HG03159 (cell line): Measurements from ENCODE around the gene GPAT3.
"Not testable (repeated sequence)": the region's sequence is repeated elsewhere in the genome, so short reads cannot be mapped to it uniquely, and the experiment has no call there.

Experiments used
- ATAC-seq: cut with Tn5 transposase; IDR thresholded peaks from one replicate; pipeline ENCODE4 v1.9.1; 2021; ENCODE audit warnings: mild to moderate bottlenecking, moderate library complexity; ENCODE audit not compliant: unreplicated experiment

GPAT3 gene

GRCh38 chr4:83535520-83536361 is at the start of gene GPAT3:
Gene GPAT3 (plus strand): TSS chr4:83536108. CDS start chr4:83536623, 515 bp downstream.
- peak; percentile 60 for ATAC-seq

- no peak for ATAC-seq
Measured at GRCh38 chr4:83486457-83487129, 49.3 kb upstream of the GPAT3 start.

DNA sequence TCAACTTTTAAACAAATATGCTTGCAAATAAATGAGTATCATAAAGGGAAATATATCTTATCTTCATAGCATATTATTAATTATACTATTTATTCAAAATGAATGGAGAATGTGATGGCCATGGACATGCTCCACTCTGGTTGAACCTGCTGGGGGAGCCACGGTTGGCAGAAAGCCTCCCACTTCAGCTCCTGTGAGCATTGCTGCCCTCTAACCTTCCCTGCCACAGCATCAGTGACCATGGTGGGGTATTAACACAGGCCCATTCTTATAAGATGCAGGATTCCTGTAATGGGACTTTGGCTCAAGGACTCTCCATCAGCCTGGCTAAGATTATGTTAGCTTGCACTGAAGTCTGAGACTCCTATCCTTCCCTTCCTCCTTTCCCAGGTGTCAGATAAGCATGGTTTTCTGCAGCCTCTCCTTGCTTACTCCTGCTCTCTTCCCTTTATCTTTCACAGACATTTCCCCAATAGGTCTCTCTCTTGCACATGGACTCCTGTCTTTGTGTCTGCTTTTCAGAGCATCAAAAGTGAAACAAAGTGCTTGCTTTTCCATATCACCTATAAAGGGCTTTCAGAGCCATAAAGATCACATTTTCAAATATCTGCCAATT is 46.1 kb upstream of the GPAT3 start:
- no peak for ATAC-seq

- ATAC-seq = peak; percentile 78
Measured at GRCh38 chr4:83490876-83491450, 44.9 kb upstream of the GPAT3 start.

DNA sequence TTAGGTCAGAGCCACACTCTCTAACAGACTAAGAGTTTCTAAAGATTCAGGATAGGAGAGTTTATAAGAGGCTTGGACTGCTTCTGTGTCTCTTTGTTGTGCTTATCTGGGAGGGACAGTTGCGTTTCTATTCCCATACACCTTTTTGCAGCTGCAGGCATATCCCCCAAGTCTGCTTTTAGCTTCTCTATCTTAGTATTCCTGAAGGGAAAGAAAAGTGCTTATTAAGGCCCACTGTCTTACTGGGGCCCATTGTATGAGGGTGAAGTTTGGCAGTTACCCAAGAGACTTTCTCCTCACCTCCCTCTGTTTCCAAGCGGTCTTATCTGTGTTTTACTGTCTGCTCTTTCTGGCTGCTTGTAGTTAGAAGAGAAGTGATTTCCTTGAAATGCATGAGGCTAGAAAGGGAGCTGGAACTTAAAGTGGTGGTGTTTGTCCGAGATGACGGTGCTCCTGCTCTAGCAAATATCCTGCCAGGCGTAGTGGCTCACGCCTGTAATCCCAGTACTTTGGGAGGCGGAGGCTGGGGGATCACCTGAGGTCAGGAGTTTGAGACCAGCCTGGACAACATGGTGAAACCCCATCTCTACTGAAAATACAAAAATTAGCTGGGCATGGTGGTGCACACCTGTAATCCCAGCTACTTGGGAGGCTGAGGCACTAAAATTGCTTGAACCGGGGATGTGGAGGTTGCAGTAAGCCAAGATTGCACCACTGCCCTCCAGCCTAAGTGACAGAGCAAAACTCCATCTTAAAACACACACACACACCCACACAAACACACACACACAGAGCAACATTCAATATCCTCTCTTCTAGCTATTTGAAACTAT is 39.6 kb upstream of the GPAT3 start:
- not testable (repeated sequence) for ATAC-seq

GRCh38 chr4:83498187-83498586 is 37.7 kb upstream of the GPAT3 start:
- ATAC-seq = no peak

DNA sequence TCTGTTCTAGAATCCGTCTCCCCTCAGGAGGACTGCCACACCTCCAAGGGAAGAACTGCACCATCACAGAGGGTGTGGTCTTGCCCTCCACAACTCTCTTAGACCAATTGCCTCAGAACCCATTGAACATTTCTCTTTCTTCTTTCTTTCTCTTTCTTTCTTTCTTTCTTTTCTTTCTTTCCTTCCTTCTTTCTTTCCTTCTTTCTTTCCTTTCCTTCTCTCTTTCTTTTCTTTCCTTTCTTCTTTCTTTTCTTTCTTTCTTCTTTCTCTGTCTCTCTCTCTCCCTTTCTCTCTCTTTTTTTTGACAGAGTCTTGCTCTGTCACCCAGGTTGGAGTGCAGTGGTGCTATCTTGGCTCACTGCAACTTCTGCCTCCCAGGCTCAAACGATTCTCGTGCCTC is 34.2 kb upstream of the GPAT3 start:
- ATAC-seq = not testable (repeated sequence)

DNA sequence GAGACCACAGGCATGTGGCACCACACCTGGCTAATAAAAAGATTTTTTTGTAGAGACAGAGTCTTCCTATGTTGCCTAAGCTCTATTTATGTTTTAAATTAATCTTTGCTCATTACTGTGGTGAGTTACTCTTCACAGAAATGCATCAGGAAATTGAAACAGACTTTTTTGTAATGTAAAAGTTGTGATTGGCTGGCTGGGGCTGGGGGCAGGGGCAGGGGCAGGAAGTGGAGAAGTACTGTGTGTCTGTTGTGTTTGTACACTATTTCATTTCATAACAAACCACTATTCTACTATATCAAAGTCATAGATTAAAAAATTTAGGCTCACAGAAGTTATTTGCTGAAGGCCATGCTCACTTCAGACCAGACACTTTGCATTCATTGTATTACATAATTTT is 31.9 kb upstream of the GPAT3 start:
- no peak for ATAC-seq

GRCh38 chr4:83504503-83504902 is 31.4 kb upstream of the GPAT3 start:
- ATAC-seq = no peak

- ATAC-seq = no peak
Measured at GRCh38 chr4:83504996-83505395, 30.9 kb upstream of the GPAT3 start.

DNA sequence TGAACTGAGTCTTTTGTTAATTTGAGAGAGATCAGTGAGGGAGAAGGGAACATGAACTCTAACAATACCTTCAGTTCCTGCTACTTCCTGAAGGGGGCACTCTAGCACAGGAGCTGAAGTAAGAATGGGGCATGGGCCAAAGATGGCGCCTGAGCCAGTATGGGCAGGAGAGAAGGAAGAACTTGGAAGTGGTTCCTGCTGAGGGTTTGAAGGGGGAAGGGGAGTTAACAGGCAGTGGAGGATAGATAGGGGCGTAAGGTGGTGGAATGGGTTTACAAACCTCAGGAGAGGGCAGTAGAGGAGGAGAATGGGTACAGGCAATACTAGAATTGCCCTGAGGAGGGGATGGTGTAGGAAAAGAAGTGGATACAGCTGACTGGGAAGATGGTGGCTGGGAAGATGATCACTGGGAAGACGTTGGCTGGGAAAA is 26.7 kb upstream of the GPAT3 start:
- not testable (repeated sequence) for ATAC-seq

GRCh38 chr4:83510442-83510841 is 25.5 kb upstream of the GPAT3 start:
- ATAC-seq = no peak

DNA sequence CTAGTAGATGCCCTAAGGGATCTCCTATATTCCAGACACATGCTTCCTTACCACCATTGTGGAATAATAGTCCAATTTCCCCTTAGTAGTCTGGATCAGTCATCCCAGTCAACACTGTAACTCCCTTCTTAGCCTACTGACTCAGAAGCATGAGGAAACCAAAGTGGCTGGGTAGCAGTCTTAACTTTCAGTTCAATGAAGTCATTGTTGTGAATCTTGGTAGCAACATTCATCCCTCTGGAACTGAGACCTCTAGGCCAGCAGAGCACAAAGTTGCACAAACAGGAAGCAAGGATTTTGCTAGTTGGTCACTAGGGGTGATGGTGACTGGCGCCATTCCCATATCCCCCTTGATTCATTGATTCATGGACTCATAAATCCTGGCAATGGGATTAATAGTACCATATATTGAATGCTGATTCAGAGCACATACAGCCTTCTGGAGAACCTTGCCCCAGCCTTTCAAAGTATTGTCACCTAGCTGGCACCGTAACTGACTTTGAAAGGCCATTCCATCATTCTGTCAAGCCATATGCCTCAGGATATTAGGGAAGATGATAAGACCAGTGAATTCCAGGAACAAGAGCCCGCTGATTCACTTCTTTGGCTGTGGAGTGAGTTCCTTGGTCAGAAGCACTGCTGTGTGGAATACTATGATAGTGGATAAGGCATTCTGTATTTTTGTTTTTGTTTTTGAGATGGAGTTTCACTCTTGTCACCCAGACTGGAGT is 19.7 kb upstream of the GPAT3 start:
- no peak for ATAC-seq

- no peak for ATAC-seq
Measured at GRCh38 chr4:83522239-83522638, 13.7 kb upstream of the GPAT3 start.

DNA sequence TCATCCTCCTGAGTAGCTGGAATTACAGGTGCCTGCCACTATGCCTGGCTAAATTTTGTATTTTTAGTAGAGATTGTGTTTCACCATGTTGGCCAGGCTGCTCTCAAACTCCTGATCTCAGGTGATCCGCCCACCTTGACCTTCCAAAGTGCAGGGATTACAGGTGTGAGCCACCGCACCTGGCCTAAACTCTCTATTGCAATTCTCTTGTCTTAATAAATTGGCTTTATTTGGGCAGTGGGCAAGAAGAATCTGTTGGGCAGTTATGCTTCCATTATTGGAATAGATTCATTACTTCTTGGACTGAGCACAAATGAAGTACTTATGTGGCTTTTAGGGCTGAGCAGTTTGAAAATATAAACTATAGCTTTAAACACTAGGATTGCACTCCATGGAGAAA is 8.2 kb upstream of the GPAT3 start:
- no peak for ATAC-seq

DNA sequence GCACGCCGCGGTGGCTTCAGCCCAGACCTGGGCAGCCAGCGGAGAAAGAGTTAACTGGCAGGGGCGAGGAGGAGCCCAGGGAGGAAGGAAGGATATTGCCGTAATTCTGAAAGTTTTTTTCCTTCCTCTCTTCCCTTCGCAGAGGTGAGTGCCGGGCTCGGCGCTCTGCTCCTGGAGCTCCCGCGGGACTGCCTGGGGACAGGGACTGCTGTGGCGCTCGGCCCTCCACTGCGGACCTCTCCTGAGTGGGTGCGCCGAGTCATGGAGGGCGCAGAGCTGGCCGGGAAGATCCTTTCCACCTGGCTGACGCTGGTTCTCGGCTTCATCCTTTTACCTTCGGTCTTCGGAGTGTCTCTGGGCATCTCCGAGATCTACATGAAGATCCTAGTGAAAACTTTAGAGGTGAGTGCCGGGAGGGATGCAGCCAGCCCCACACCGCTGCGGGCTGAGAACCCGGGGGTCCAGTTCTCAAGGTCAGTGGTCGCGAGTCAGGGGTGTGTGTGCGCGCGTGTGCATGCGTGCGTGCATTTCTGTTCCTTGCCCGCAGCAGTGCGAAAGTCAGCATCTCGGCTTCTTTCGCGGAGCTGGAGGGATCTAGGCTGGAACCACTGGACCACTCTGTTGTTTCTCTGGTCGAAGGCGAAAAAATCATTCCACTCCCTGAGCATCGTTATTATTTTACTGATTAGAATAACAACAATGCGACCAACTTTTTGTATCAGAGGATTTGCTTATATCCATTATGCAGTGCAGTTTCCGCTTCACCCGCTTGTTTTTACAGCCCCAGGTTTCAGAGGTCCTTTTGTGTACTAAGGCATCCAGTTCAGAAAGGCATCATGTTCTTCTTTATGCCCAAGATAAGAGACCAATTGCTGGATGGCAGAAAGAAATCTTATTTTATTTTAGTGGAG is 709 bp downstream of the GPAT3 start:
- ATAC-seq = peak; percentile 28

DNA sequence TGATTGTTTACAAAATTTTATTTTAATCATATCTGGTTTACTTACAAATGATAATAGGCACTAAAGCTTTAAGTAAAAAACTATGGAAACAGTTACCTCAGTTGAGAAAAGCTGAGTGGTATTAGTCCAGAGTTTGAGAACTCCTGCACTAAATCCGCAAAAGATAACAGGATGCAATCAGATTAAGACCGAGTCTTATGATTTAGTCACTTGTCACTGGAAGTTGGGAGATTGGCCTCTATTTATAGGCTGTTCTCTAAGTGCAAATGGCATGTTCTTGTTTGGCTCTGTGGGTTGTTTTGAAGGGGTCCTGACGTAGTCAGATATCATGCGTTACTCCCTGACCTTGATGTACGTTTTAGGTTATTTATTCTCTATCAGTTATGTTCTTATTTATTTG is 6.3 kb downstream of the GPAT3 start:
- ATAC-seq = no peak

DNA sequence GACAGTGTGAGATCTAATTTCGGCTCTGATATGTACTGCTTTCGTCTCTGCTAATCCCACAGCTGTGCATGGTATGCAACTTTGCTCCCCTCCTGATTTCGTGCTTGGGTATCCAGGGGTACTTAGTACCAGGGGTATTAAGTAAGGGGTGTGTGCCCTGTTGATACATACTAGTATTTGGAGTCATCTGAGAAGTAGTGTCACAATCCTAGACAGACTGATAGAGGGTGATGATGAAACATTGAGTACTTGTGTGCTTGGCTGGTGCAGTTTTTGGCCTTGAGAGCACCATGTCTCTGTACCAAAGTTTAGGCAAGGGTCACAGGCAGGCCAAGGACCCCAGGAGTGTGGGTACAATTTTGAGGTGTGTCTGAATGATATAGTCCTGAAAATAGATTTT is 10.9 kb downstream of the GPAT3 start:
- no peak for ATAC-seq
